Stimulated activated CD4-positive, alpha-beta T cell treated with anti-CD3 and anti-CD28 coated beads, Interleukin-4, amount 100 ng/mL, for 48 hours (primary cell): ENCODE data around the gene SREBF2.
"Not testable (repeated sequence)": the region's sequence is repeated elsewhere in the genome, so short reads cannot be mapped to it uniquely, and the experiment has no call there.

Source experiments
- DNase-seq, 2 donors: peaks; one replicate each; pipeline ENCODE4 v3.0.0-alpha.2; 2020; ENCODE audit warnings: low read depth in 2 of 2

The SREBF2 gene

GRCh38 chr22:41947424-41948080 is 114.6 kb downstream of the SREBF2 start:
- no peak for DNase-seq

- DNase-seq, result no peak
Observed at GRCh38 chr22:41948142-41948541, 115.2 kb downstream of the SREBF2 start.

DNA sequence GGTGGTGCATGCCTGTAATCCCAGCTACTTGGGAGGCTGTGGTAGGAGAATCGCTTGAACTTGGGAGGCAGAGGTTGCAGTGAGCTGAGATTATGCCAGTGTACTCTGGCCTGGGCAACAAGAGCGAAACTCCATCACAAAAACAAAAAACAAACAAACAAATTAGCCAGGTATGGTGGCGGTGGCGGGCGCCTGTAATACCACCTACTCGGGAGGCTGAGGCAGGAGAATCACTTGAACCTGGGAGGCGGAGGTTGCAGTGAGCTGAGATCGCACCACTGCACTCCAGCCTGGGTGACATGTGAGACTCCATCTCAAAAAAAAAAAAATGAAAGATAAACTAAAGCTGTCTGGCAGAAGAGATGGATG is 116.0 kb downstream of the SREBF2 start:
- DNase-seq, result not testable (repeated sequence)

DNA sequence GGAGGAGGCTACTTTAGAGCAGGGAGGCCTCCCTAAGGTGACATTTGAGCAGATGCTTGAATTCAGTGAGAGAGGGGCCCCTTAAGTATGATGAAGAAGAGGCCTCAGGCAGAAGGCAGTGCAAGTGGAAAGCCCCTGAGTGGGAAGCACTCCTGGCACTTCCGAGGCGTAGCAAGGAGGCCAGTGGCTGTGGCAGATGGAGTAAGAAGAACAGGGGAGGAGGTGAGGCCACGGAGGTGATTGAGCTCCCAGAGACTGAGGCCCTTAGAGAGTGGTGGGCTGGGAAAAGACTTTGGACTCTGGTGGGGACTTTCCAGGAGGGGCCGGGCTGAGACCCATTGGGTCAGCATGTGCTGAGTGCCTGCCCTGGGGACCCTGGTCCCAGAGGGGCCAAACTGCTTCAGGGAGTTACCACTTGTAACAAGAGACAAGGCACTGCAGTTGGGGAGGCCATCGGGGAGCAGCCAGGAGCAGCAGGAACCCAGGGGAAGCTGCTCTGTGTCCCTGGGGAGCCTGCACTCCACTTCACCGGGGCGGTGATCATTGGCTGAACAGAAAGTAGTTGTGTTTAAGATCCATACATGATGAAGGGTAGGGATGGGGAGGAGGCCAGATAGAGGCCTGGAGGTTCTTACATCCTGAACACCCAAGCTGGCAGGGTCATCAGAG is 116.5 kb downstream of the SREBF2 start:
- DNase-seq, result no peak

DNA sequence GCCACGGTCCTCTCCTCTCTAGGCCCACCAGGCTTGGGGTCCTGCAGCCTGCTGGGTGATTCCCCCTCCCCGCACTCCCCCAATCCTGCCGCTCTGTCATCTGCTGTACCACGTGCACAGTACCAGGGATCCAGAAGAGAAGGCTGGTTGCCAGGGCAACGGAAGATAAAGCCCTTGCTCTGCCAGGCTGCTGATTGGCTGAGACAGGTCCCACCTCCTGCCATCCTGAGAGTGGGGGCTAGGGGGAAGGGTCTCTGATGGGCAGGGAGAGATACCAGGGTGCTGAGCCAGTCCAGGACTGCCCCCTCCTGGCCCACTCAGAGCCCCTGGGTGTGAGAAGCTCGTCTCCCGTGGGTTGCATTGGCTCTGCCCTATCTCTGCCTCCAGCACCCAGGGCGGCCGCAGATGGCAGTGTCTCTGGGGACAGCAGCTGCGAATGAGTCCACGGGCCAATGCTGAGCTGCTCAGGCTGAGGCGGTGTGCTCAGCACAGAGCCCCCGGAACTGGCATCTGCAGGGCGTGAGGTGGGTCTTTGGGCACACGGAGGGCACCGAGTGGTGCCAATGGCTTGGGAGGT is 119.1 kb downstream of the SREBF2 start, which contains the start of gene SMIM45:
Gene SMIM45 (plus strand): TSS at position 253 of the 577 bp plus-strand sequence.
- DNase-seq, result no peak

GRCh38 chr22:41952713-41953112 is 119.8 kb downstream of the SREBF2 start:
- no peak for DNase-seq
